HEK293 (cell line): ENCODE results near the gene JPH3.

ENCODE experiments used
- ZNF292 ChIP-seq: fragments of 450-650 bp; formaldehyde crosslinking; IDR thresholded peaks from 2 replicates; pipeline ENCODE4 v1.5.1; 2016; ENCODE audit warnings: low read depth, missing biosample characterization, missing genetic modification characterization, borderline replicate concordance
- ZSCAN23 ChIP-seq: fragments of 450-650 bp; formaldehyde crosslinking; IDR thresholded peaks from 2 replicates; pipeline ENCODE4 v1.5.1; 2016; ENCODE audit warnings: missing biosample characterization, missing genetic modification characterization

GRCh38 chr16:87611456-87611855 is 9.1 kb downstream of the JPH3 start:
- TF ChIP-seq ZSCAN23 (tag by site-specific recombination) (no peak), ZNF292 (no peak)
